Stomach (tissue), 9 donors: ENCODE measurements around the gene RYR3. TPM values are rescaled to one million over a fixed set of nuclear protein-coding genes. Genes with fewer than 3 reads are reported as not detected.

Experiments used
- DNase-seq, 2 donors: peaks; one replicate each; pipeline versions ENCODE4 v3.0.0 to v3.0.0-alpha.2; 2013 to 2019
- H3K27ac ChIP-seq, 5 donors: fragments of 200-600 bp in 4 of 5; sonication (generic) in 4 of 5; one replicate each; pipeline ENCODE4 v1.5.1; 2013 to 2019; ENCODE audit warnings: mild to moderate bottlenecking in 1 of 5, moderate library complexity in 1 of 5
- H3K27me3 ChIP-seq, 3 donors: fragments of 200-600 bp; sonication (generic); one replicate each; pipeline ENCODE4 v1.5.1; 2017 to 2019; ENCODE audit warnings: mixed run types in 1 of 3
- H3K36me3 ChIP-seq, 4 donors: fragments of 200-600 bp; sonication (generic); 1 replicate in 3 of 4; 2 replicates in 1 of 4; pipeline ENCODE4 v1.5.1; 2016 to 2019
- H3K4me1 ChIP-seq, 4 donors: fragments of 200-600 bp; sonication (generic); one replicate each; pipeline ENCODE4 v1.5.1; 2016 to 2019
- H3K4me3 ChIP-seq, 4 donors: fragments of 200-600 bp; sonication (generic) in 3 of 4; one replicate each; pipeline ENCODE4 v1.5.1; 2016 to 2019; ENCODE audit warnings: mild to moderate bottlenecking in 1 of 4
- H3K9me3 ChIP-seq, 4 donors: fragments of 200-600 bp; sonication (generic); one replicate each; pipeline ENCODE4 v1.5.1; 2016 to 2019
- EP300 ChIP-seq: sonication (generic); formaldehyde crosslinking; IDR thresholded peaks from one replicate; pipeline ENCODE4 v1.6.1; 2017; ENCODE audit warnings: antibody characterized with exemption
- POLR2A ChIP-seq, 4 donors: fragments of 450-650 bp; IDR thresholded peaks; one replicate each; pipeline ENCODE4 v1.6.1; 2016; ENCODE audit warnings: antibody characterized with exemption in 4 of 4, control low read depth in 2 of 4, mild to moderate bottlenecking in 1 of 4, moderate library complexity in 1 of 4
- POLR2AphosphoS5 ChIP-seq, 3 donors: sonication (generic); formaldehyde crosslinking; IDR thresholded peaks; one replicate each; pipeline ENCODE4 v1.6.1; 2016; ENCODE audit warnings: antibody characterized with exemption in 3 of 3
- WGBS, 5 donors: extraction: QIAGEN DNeasy Blood & Tissue Kit in 3 of 5; methylation state at CpG; one replicate each; pipeline versions ENCODE4 v1.1.5 to v1.1.7; 2013 to 2018; 5-methylcytosine and 5-hydroxymethylcytosine counted together
- intact Hi-C: fragments of 100-400 bp; cut with DNase I; formaldehyde crosslinking; loops from one replicate; pipeline ENCODE4 v1.15.1; 2023; ENCODE audit warnings: low total_unique reads
- polyA plus RNA-seq, 3 donors: library from polyadenylated mRNA; stranded (reverse); fragments of 200-250 nt; gene quantifications; one replicate each; pipeline ENCODE4 v1.2.3, GENCODE V29; 2013
- total RNA-seq, 5 donors: library from RNA; depleted of rRNA; stranded (reverse); fragments of >200 nt; gene quantifications; one replicate each; pipeline versions ENCODE4 v1.1.0 to v1.2.3, GENCODE V29; 2014 to 2016
- TF ChIP-seq, protein P1 (sequence below), 7 experiments: fragments of 450-650 bp in 4 of 7; fragments of 200-600 bp in 3 of 7; sonication (generic) in 3 of 7; IDR thresholded peaks; one replicate each; pipeline ENCODE4 v1.5.1; 2016 to 2019; ENCODE audit warnings: antibody characterized with exemption in 7 of 7, control low read depth in 2 of 7, mild to moderate bottlenecking in 1 of 7
- donor health status: healthy with polysubstance abuse.
- donor health status: Bipolar disorder and iron deficiency.
- donor health status: healthy.

The RYR3 gene
- total and polyA plus RNA-seq, 8 donors, result 0.12 to 36.2 (median 4.0) TPM

DNA sequence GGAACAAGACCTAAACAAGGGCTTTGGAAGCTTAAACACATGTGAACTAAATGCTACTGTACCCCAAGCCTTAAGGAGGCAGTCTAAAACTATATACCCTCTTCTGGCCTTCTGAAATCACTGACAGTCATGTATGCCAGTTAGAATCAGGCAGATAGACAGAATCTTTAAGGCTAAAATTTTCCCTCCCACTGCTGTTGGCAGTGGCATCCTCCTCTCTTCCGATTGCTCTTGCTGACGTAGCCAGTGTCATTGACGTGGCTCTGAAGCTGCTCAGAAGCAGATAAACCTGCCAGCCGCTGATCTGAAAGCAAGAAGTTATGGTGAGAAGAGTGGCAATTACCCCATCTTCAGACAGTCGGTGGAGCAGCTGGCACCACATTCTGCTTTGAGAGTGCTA, 3.3 kb downstream of the RYR3 start:
- Histone ChIP-seq H3K27ac (no peak overlapping the region), H3K4me3 (no peak overlapping the region), H3K4me1 (peaks cover 0 to 17% (median 4%) of the 10 kb centered on the region in 4 donors), H3K9me3 (no peaks in the 10 kb centered on the region), H3K27me3 (peaks cover 0 to 50% (median 26%) of the 10 kb centered on the region in 3 donors), H3K36me3 (no peaks in the 10 kb centered on the region)
- 80 to 90% (median 84%) methylated on average over 5 of the region's 5 CpGs for WGBS, 5 donors
- TF ChIP-seq, protein P1, sequence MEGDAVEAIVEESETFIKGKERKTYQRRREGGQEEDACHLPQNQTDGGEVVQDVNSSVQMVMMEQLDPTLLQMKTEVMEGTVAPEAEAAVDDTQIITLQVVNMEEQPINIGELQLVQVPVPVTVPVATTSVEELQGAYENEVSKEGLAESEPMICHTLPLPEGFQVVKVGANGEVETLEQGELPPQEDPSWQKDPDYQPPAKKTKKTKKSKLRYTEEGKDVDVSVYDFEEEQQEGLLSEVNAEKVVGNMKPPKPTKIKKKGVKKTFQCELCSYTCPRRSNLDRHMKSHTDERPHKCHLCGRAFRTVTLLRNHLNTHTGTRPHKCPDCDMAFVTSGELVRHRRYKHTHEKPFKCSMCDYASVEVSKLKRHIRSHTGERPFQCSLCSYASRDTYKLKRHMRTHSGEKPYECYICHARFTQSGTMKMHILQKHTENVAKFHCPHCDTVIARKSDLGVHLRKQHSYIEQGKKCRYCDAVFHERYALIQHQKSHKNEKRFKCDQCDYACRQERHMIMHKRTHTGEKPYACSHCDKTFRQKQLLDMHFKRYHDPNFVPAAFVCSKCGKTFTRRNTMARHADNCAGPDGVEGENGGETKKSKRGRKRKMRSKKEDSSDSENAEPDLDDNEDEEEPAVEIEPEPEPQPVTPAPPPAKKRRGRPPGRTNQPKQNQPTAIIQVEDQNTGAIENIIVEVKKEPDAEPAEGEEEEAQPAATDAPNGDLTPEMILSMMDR (IDR thresholded peaks at IDR 0.05), result no peak
- TF ChIP-seq POLR2A (IDR thresholded peaks at IDR 0.05) (no peak), EP300 (no peak), POLR2AphosphoS5 (IDR thresholded peaks at IDR 0.05) (no peak)
- DNase-seq, result no peak
- intact Hi-C loops, result no loop called here

DNA sequence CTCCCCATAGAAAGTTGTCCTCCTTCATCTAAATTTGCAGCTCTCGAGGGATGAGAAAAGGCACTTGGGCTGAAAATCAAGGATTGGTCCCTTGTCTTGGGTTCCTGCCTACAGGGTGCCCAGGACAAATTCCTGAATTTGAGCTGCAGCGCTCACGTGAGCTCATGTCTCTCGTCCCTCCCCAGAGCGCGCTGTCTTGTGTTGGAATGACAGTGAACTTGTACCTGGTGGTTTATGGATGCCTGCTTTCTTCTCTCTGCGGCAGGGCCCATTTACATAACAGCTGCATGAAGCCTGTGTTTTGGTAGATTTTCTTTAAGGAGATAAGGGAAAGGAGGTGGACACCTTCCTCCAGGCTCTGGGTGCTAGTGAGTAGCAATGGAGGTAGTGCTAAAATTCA, 4.3 kb downstream of the RYR3 start:
- Histone ChIP-seq H3K4me3 (no peak overlapping the region), H3K9me3 (no peaks in the 10 kb centered on the region), H3K27ac (no peak overlapping the region), H3K4me1 (peaks cover 0 to 17% (median 4%) of the 10 kb centered on the region in 4 donors), H3K36me3 (no peaks in the 10 kb centered on the region), H3K27me3 (peaks cover 0 to 40% (median 21%) of the 10 kb centered on the region in 3 donors)
- intact Hi-C loops, result no loop called here
- 79 to 89% (median 84%) methylated on average over 7 of the region's 7 CpGs for WGBS, 5 donors
- no peak for DNase-seq
- TF ChIP-seq, protein P1 (IDR thresholded peaks at IDR 0.05), result no peak
- TF ChIP-seq EP300 (no peak), POLR2A (IDR thresholded peaks at IDR 0.05) (no peak), POLR2AphosphoS5 (IDR thresholded peaks at IDR 0.05) (no peak)

DNA sequence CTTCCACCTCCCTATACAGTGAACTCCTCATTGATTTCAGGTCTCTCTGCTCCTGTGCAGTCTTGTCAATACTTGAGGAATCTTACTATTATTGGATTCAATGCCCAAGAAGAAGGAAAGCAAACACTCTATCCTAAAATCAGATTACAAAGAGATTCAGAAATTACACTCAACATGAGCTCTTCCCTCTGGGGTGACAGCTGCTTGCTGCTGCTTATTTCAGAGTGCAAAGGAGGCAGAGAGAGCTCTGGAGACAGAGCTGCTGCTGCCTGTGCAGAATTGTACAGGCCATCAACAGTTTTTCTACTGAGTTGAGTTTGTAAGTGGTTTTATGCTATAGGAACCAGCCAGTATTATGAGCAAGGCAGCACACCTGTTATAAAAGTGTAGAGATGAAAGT, 7.1 kb downstream of the RYR3 start:
- no peaks in the 10 kb centered on the region for H3K9me3 ChIP-seq
- no peak overlapping the region for H3K4me3 ChIP-seq
- H3K27ac ChIP-seq, result no peak overlapping the region
- peaks cover 0 to 12% (median 0%) of the 10 kb centered on the region in 3 donors for H3K27me3 ChIP-seq
- H3K4me1 ChIP-seq, result no peaks in the 10 kb centered on the region
- intact Hi-C loops, result no loop called here
- TF ChIP-seq EP300, result no peak
- H3K36me3 ChIP-seq, result no peaks in the 10 kb centered on the region
- DNase-seq, result no peak

DNA sequence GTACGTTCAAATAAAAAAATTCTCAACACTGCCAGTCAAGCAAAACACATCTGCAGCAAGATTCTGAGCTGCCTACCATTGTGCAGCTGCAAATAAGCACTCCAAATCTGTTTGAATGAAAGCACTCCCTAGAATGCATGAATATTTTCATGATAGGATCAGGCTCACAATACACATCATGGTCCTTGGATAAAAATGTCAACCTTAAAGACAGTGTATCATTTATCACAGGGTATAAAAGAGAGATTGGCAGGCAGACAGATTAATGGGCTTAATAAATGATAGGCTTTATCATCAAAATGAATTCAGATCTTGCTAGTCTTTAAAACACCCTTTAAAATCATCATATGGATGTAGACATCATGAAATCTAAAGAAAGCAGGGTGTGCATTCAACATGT, 9.2 kb downstream of the RYR3 start:
- no peak for TF ChIP-seq POLR2A (IDR thresholded peaks at IDR 0.05)
- TF ChIP-seq EP300, result no peak
- TF ChIP-seq POLR2AphosphoS5 (IDR thresholded peaks at IDR 0.05), result no peak
- TF ChIP-seq, protein P1 (IDR thresholded peaks at IDR 0.05), result no peak
- 45 to 78% (median 55%) methylated on average over 1 of the region's 1 CpG for WGBS, 5 donors
- no peak for DNase-seq
- no peak overlapping the region for H3K4me3 ChIP-seq
- intact Hi-C loops, result no loop called here
- H3K9me3 ChIP-seq, result no peaks in the 10 kb centered on the region
- H3K4me1 ChIP-seq, result no peaks in the 10 kb centered on the region
- no peaks in the 10 kb centered on the region for H3K36me3 ChIP-seq
- H3K27ac ChIP-seq, result no peak overlapping the region
- peaks cover 0 to 4% (median 0%) of the 10 kb centered on the region in 3 donors for H3K27me3 ChIP-seq

DNA sequence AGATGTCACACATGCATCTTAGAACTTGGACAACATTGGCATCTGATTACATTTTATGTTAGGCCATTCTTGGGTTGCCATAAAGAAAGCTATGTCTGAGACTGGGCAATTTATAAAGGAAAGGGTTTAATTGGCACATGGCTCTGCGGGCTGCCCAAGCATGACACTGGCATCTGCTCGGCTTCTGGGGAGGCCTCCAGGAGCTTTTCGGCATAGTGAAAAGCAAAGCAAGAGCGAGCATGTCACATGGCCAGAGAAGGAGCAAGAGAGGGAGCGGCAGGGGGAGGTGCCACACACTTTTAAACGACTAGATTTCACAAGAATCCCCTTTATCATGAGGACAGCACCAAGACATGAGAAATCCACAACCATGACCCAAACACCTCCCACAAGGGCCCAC, 11.3 kb downstream of the RYR3 start:
- Histone ChIP-seq H3K36me3 (no peaks in the 10 kb centered on the region), H3K4me1 (no peaks in the 10 kb centered on the region), H3K27ac (no peak overlapping the region), H3K27me3 (peaks cover 0 to 2% (median 0%) of the 10 kb centered on the region in 3 donors), H3K4me3 (no peak overlapping the region), H3K9me3 (no peaks in the 10 kb centered on the region)
- TF ChIP-seq POLR2A (IDR thresholded peaks at IDR 0.05), result no peak
- TF ChIP-seq, protein P1 (IDR thresholded peaks at IDR 0.05), result no peak
- TF ChIP-seq POLR2AphosphoS5 (IDR thresholded peaks at IDR 0.05), result no peak
- TF ChIP-seq EP300, result no peak
- DNase-seq, result no peak
- 71 to 86% (median 76%) methylated on average over 6 of the region's 6 CpGs for WGBS, 5 donors
- intact Hi-C loops, result no loop called here
